Gastroesophageal sphincter (tissue), 3 donors: ENCODE data around the gene DHRS12.

Source experiments
- EP300 ChIP-seq: sonication (generic); formaldehyde crosslinking; IDR thresholded peaks from one replicate; pipeline ENCODE4 v1.6.1; 2017; ENCODE audit warnings: antibody characterized with exemption, mild to moderate bottlenecking
- TF ChIP-seq, protein P1 (sequence below), 4 experiments: fragments of 200-600 bp in 2 of 4; fragments of 450-650 bp in 2 of 4; sonication (generic) in 1 of 4; IDR thresholded peaks; one replicate each; pipeline ENCODE4 v1.5.1; 2017 to 2019; ENCODE audit warnings: antibody characterized with exemption in 4 of 4, mild to moderate bottlenecking in 2 of 4, moderate library complexity in 2 of 4

DNA sequence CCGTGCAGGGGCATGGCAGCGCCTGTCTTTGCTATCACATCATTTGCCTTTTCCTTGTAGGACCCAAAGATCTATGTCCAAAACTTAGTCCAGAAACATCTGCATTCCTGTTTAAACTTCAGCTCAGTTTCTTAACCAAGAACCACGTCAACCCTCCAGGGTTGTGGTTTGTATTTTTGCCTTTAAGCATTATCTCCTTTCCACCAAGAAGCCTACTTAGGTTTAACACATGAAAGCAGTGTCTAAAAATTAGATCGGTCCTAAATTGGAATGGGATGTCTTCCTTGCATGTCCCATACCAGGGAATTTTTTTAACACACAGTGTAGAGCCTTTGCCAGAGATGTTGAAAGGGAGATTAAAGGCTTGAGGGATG, 38.8 kb downstream of the DHRS12 start:
- TF ChIP-seq, protein P1, sequence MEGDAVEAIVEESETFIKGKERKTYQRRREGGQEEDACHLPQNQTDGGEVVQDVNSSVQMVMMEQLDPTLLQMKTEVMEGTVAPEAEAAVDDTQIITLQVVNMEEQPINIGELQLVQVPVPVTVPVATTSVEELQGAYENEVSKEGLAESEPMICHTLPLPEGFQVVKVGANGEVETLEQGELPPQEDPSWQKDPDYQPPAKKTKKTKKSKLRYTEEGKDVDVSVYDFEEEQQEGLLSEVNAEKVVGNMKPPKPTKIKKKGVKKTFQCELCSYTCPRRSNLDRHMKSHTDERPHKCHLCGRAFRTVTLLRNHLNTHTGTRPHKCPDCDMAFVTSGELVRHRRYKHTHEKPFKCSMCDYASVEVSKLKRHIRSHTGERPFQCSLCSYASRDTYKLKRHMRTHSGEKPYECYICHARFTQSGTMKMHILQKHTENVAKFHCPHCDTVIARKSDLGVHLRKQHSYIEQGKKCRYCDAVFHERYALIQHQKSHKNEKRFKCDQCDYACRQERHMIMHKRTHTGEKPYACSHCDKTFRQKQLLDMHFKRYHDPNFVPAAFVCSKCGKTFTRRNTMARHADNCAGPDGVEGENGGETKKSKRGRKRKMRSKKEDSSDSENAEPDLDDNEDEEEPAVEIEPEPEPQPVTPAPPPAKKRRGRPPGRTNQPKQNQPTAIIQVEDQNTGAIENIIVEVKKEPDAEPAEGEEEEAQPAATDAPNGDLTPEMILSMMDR (IDR thresholded peaks at IDR 0.05), result no peak
- no peak for TF ChIP-seq EP300
